Keratinocyte (primary cell): ENCODE data around the gene CXCR6. TPM values are rescaled to one million over a fixed set of nuclear protein-coding genes. Genes with fewer than 3 reads are reported as not detected.

Experiments used
- DNase-seq: peaks from one replicate; pipeline ENCODE4 v3.0.0-alpha.2; 2011; ENCODE audit warnings: low read depth, missing footprints, low spot score
- FAIRE-seq: peaks from 2 replicates; lab custom pipeline; 2011; peaks lifted over from hg19 to GRCh38; lab: Jason Lieb, UNC
- H2AFZ ChIP-seq: 2 replicates; pipeline ENCODE4 v1.6.0; 2012; ENCODE audit warnings: low read length, control low read depth, inconsistent platforms; ENCODE audit not compliant: control insufficient read depth
- H3K27ac ChIP-seq: 2 replicates; pipeline ENCODE4 v1.5.1; 2011; ENCODE audit warnings: low read length; ENCODE audit not compliant: control insufficient read depth, insufficient read depth
- H3K27me3 ChIP-seq: 3 replicates; pipeline ENCODE4 v1.6.0; 2011; ENCODE audit warnings: low read length; ENCODE audit not compliant: control insufficient read depth, insufficient read depth; ENCODE audit errors: extremely low read depth
- H3K36me3 ChIP-seq, 2 experiments: 2 replicates in 1 of 2; 3 replicates in 1 of 2; pipeline ENCODE4 v1.5.1; 2011; ENCODE audit warnings: low read length in 2 of 2, mild to moderate bottlenecking in 1 of 2; ENCODE audit not compliant: control insufficient read depth in 2 of 2, insufficient read depth in 2 of 2; ENCODE audit errors: extremely low read depth in 1 of 2
- H3K4me1 ChIP-seq: 3 replicates; pipeline ENCODE4 v1.5.1; 2011; ENCODE audit warnings: low read length; ENCODE audit not compliant: control insufficient read depth, insufficient read depth; ENCODE audit errors: extremely low read depth
- H3K4me2 ChIP-seq: 3 replicates; pipeline ENCODE4 v1.6.0; 2011; ENCODE audit warnings: low read depth, low read length; ENCODE audit not compliant: control insufficient read depth, insufficient read depth; ENCODE audit errors: extremely low read depth
- H3K4me3 ChIP-seq, 3 experiments: fragments of 200-600 bp in 1 of 3; sonication (generic) in 1 of 3; 2 replicates in 2 of 3; 3 replicates in 1 of 3; pipeline ENCODE4 v1.5.1; 2011 to 2016; ENCODE audit warnings: low read length in 3 of 3, mild to moderate bottlenecking in 3 of 3, control low read depth in 2 of 3, inconsistent platforms in 1 of 3, low read depth in 1 of 3, mixed read lengths in 1 of 3, mixed run types in 1 of 3, moderate library complexity in 1 of 3; ENCODE audit not compliant: control insufficient read depth in 2 of 3, insufficient read depth in 2 of 3; ENCODE audit errors: extremely low read depth in 1 of 3
- H3K79me2 ChIP-seq: 2 replicates; pipeline ENCODE4 v1.6.0; 2012; ENCODE audit warnings: low read length; ENCODE audit not compliant: control insufficient read depth, insufficient read depth
- H3K9ac ChIP-seq: 3 replicates; pipeline ENCODE4 v1.6.0; 2011; ENCODE audit warnings: low read length; ENCODE audit not compliant: control insufficient read depth, insufficient read depth; ENCODE audit errors: extremely low read depth
- H3K9me1 ChIP-seq: 3 replicates; pipeline ENCODE4 v1.6.0; 2011; ENCODE audit warnings: low read length; ENCODE audit not compliant: control insufficient read depth, insufficient read depth; ENCODE audit errors: extremely low read depth
- H3K9me3 ChIP-seq: 2 replicates; pipeline ENCODE4 v1.5.1; 2012; ENCODE audit warnings: low read depth, low read length; ENCODE audit not compliant: control insufficient read depth
- H4K20me1 ChIP-seq: 3 replicates; pipeline ENCODE4 v1.6.0; 2011; ENCODE audit warnings: low read length; ENCODE audit not compliant: control insufficient read depth, insufficient read depth; ENCODE audit errors: extremely low read depth
- CTCF ChIP-seq, 3 experiments: IDR thresholded peaks in 1 of 3; conservative IDR thresholded peaks in 1 of 3; optimal IDR thresholded peaks in 1 of 3; 2 replicates in 2 of 3; 3 replicates in 1 of 3; pipeline versions ENCODE3 to v1.5.1; 2011; ENCODE audit warnings: low read length in 3 of 3, mild to moderate bottlenecking in 3 of 3, moderate library complexity in 2 of 3, control low read depth in 1 of 3, inconsistent platforms in 1 of 3; ENCODE audit not compliant: insufficient read depth in 2 of 3; ENCODE audit errors: extremely low read depth in 1 of 3
- EZH2 ChIP-seq: IDR thresholded peaks from one replicate; pipeline ENCODE4 v1.6.1; 2012; ENCODE audit warnings: inconsistent platforms, mild to moderate bottlenecking, low read length, moderate library complexity
- dilution Hi-C: fragments of 300-500 bp; cut with MboI; formaldehyde crosslinking; loops from one replicate; pipeline ENCODE4 v1.7.0; 2020; ENCODE audit warnings: low sequenced_read_pairs; ENCODE audit not compliant: extremely low pct_ligation_motif_present
- polyA plus RNA-seq, 5 experiments: library from polyadenylated mRNA; depleted of rRNA in 3 of 5; stranded (reverse) in 3 of 5; stranded (forward) in 1 of 5; unstranded in 1 of 5; fragments of >200 nt; gene quantifications; 1 replicate in 1 of 5; 2 replicates in 3 of 5; 3 replicates in 1 of 5; pipeline versions ENCODE4 v1.2.1 to v1.2.3, GENCODE V29; 2011 to 2012; ENCODE audit warnings: missing spikeins in 2 of 5, low read depth in 1 of 5, low replicate concordance in 1 of 5

The CXCR6 gene
- polyA plus RNA-seq, 1 donor (not counting 4 experiments of a cell fraction or from before 2014, with no cell fraction given): not detected

DNA sequence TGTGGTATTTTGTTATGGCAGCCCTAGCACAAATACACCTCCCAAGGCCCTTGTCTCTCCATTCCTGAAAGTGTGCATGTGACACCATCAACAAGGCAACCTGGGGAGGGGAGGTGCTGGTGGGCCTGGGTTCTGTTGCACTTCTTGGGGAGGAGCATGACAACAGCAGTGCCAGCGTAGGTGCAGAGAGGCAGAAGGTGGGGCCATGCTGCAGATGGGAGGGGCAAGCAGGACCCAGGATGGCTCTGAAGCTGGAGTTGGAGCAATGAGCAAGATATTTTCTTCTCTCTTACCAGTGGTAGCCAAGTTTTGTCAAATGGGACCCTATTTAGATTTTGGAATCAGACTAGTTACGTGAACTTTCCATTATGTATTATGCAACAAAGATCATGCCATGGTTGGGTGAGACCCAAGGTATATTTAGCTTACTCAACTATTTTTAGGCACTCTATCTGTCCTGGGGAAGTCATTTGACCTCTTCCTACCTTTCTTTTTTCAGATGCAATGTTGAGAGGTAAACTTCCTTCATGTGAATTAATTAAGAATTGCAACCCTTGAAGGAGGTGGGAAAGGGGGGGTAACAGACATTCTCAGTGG, 49.0 kb downstream of the CXCR6 start:
- TF ChIP-seq EZH2 (no peak), CTCF (optimal IDR thresholded peaks at IDR 0.05 in 1 of 3, IDR thresholded peaks at IDR 0.05 in 1 of 3, conservative IDR thresholded peaks at IDR 0.05 in 1 of 3; ENCODE audit: extremely low read depth in 1 of 3, insufficient read depth in 2 of 3, low read length in 3 of 3) (no peak)
- no peak for FAIRE-seq
- Histone ChIP-seq H3K27me3 (no peaks in the 10 kb centered on the region), H3K36me3 (no peaks in the 10 kb centered on the region), H3K4me1 (peaks cover 32% of the 10 kb centered on the region), H3K9me3 (no peaks in the 10 kb centered on the region), H3K4me3 (no peak overlapping the region), H3K4me2 (no peak overlapping the region), H3K9me1 (no peaks in the 10 kb centered on the region), H3K79me2 (peaks cover 2% of the 10 kb centered on the region), H4K20me1 (no peaks in the 10 kb centered on the region), H3K27ac (no peak overlapping the region), H2AFZ (no peak overlapping the region), H3K9ac (no peak overlapping the region)
- dilution Hi-C loops: no loop called here
- no peak for DNase-seq

DNA sequence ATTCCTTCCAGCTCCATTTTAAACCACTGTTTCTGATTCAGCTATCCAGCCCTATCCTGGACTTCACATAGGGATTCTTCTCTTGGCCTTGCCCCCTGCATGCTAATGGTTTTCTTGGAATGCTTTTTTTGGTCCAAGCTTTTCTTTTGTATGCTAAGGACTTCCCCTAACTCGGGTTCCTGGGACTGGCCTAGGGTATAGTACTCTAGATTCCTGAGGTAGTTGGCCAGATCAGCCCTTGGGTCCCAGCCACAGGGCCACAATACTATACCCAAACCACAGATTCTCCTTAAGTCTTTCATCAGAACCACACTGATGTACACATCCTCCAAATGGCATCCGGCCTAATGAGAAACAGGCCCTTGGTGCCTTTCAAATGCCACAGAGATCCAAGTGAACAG, 49.6 kb downstream of the CXCR6 start:
- DNase-seq: no peak
- Histone ChIP-seq H3K4me3 (no peak overlapping the region), H3K27ac (no peak overlapping the region), H3K9me1 (no peaks in the 10 kb centered on the region), H3K4me1 (peaks cover 31% of the 10 kb centered on the region), H2AFZ (no peak overlapping the region), H3K36me3 (no peaks in the 10 kb centered on the region), H3K9me3 (no peaks in the 10 kb centered on the region), H3K4me2 (no peak overlapping the region), H4K20me1 (no peaks in the 10 kb centered on the region), H3K79me2 (peaks cover 2% of the 10 kb centered on the region), H3K9ac (no peak overlapping the region), H3K27me3 (no peaks in the 10 kb centered on the region)
- TF ChIP-seq EZH2 (no peak), CTCF (optimal IDR thresholded peaks at IDR 0.05 in 1 of 3, IDR thresholded peaks at IDR 0.05 in 1 of 3, conservative IDR thresholded peaks at IDR 0.05 in 1 of 3; ENCODE audit: extremely low read depth in 1 of 3, insufficient read depth in 2 of 3, low read length in 3 of 3) (no peak)
- no peak for FAIRE-seq
- dilution Hi-C loops: no loop called here
